NCI-H69 (cell line): Measurements from ENCODE around the gene IPO8.
"Not testable (repeated sequence)": the region's sequence is repeated elsewhere in the genome, so short reads cannot be mapped to it uniquely, and the experiment has no call there.

ENCODE experiments used
- DNase-seq: peaks from one replicate; lab custom pipeline; 2025; lab: John Stamatoyannopoulos, UW

IPO8 gene

DNA sequence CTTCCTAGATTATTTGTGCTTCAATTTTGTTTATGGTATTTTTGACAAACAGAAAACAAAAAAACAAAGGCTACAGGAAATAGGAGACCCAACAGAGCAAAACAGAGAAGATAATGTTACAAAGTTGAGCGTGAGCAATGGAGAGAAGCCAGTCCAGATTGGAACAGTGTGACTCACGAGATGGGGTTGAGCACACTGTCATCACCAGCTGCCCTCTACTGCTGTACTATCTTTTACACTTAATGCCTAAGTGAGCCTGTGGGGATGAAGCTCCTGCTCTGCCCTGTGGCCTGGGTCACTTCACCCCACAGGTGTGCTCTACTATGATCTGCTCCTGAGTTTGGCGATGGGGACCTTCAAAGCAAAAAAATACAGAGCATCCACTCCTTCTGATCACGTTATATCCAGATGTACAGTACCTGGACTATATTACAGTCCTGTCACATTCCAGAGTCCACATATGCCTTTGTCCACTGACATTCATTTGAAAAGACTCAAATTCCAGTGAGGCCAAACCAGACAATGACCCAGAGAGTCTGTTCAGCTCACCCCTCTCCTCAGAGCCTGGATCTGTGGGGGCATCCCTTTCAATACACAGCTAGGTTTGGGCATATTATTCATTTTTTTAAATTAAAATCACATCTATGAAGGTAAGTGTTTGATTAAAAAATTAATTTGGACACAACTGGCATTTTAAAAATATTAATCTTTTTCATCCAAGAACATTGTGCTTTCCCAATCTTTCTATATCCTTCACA, 4.4 kb downstream of the IPO8 start:
- DNase-seq, result peak; percentile 94

- no peak for DNase-seq
These were observed 8.2 kb downstream of the IPO8 start for GRCh38 chr12:30687265-30687986.

DNA sequence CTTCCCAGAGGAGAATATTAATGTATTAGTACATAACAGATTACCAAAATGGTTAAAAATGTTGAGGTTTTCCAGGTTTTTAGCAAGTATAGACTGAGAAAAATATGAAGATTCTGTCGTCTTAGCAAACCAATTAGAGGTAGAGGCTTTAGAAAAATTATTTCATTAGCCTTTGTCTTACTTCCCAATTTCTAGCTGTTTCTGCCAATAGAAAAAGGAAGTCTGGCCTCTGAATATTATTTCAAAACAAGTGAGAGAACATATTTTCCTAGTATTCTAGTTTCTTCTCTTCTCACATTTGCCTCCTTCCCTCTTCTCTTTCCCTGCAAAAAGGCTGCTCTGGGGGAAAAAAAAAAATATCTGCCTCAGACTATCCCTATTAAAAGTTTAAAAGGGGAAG, 16.4 kb downstream of the IPO8 start:
- DNase-seq, result no peak

DNA sequence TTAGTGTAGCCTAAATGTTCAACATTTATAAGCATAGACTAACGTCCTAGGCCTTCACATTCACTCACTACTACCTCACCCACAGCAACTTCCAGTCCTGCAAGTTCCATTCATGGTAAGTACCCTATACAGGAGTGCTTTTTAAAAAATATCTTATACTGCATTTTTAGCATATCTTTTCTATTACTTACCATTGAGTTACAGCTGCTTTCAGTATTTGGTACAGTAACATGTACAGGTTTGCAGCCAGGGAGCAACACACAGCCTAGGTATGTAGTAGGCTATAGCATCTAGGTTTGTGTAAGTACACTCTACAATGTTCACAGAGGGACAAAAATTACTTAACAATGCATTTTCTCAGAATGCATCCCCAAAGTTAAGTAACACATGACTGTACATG, 17.4 kb downstream of the IPO8 start:
- no peak for DNase-seq

DNA sequence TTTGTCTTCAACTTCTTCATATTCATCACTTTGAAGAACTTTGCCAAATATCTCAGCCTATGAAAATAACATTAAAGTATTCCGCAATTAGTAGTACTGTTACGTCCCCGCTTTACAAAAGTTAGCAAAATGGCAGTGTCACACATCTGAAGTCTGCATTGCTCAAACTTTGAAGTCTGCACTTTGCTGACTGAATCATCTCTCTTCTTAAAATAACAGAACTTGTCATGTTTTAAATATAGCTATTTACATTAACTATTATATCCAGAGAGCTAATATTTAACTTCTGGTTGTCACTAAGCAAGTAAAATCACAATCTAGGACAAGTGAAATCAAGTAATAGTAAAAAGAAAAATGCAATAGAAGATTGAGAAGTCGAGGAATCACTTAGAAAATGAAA, 34.5 kb downstream of the IPO8 start:
- DNase-seq, result no peak

GRCh38 chr12:30652034-30652696, 43.5 kb downstream of the IPO8 start:
- DNase-seq, result no peak

- DNase-seq, result no peak
These were observed 48.8 kb downstream of the IPO8 start for GRCh38 chr12:30646821-30647220.

GRCh38 chr12:30643366-30643765, 52.3 kb downstream of the IPO8 start:
- DNase-seq, result peak; percentile 85

- no peak for DNase-seq
These were observed 55.3 kb downstream of the IPO8 start for GRCh38 chr12:30640392-30640791.

DNA sequence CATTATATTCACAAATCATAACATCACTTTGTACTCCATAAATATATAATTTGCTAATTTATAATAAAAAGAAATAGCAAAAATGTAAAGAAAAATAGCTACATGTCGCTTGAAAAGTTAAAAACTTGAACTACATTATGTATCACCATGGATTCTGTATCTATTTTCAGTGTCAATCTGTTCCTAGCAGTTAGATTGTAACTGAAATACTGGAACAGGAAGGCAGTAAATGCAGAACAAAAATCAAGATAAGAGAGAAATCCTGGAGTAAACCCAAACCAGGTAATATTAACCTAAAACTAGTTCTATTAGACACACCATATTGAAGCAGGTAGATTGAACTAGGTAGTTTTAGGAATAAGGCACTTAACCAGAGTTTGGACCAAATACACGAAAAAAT, 60.3 kb downstream of the IPO8 start:
- DNase-seq, result no peak

DNA sequence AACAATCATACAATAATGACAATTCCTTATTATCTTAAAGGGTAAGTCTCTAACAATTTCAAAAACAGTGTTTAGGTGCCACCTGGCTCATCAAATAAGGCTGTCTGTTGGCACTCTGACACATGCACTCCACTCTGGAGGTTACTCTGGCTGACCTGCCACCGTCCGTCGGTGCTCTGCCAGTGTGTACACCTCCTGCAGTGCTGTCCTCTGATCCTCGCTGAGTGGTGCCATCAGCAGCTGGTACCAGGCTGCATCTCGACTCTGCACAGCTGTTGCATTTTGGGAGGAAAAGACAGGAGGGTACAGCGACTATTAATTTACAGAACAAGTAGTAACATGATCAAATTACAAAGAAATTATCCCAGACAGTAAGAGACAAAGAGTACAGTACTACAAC, 63.9 kb downstream of the IPO8 start:
- peak; percentile 100 for DNase-seq

- peak; percentile 87 for DNase-seq
These were observed 64.7 kb downstream of the IPO8 start for GRCh38 chr12:30630979-30631285.

- DNase-seq, result peak; percentile 99
These were observed 65.3 kb downstream of the IPO8 start for GRCh38 chr12:30630076-30630978.

- no peak for DNase-seq
These were observed 68.8 kb downstream of the IPO8 start for GRCh38 chr12:30626847-30627246.

GRCh38 chr12:30624009-30624408, 71.7 kb downstream of the IPO8 start:
- peak; percentile 78 for DNase-seq

DNA sequence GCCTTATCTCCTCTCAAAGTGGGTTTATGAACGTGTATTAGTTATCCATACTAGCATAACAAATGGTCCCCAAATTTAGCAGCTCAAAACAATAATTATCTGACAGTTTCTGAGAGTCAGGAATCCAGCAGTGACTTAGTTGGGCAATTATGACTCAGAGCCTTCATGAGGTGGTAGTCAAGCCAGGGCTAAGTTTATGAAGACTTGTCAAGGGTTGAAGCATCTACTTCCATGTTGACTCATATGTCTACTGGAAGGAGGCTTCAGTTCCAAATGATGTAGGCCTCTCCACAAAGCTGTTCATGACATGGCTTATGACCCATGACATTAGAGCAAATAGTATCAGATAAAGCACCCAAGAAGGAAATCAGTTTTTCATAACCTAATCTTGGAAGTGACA, 73.2 kb downstream of the IPO8 start:
- no peak for DNase-seq

- DNase-seq, result not testable (repeated sequence)
These were observed 73.9 kb downstream of the IPO8 start for GRCh38 chr12:30621663-30622241.

DNA sequence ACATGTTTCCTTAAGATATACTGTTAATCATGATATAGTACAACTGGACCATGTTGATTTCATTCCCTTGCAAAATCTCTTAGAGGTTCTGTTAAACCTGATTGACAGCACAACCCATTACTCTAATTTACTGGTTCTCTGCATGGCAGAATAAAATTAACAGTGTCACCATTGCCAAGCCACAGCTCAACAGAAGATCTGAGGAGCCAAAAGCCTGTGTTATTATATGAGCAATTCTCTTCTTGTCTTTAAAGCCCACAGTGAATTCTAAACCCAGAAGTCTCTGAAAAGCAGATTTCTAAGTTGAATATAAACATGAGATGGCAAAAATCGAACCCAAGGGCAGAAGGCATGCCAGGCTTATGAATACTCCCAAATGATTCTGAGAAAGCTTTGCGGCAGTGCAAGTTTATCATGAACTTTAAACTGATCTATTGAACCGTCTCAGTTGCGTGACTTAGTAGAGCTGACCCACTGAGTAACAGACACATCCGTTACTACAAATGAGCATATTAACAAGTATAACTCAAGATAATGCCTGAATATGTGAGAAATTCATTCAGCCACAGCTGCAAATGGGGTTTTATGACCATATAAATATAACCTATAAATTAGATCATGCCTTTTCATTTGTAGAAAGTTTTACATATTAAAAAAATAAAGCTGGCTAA, 78.2 kb downstream of the IPO8 start:
- no peak for DNase-seq

GRCh38 chr12:30614031-30614430, 81.6 kb downstream of the IPO8 start:
- DNase-seq, result no peak

- no peak for DNase-seq
These were observed 82.4 kb downstream of the IPO8 start for GRCh38 chr12:30613119-30613830.

GRCh38 chr12:30610718-30611117, 85.0 kb downstream of the IPO8 start:
- DNase-seq, result no peak
